ENCODE results near the gene ATRIP.

The ATRIP gene

DNA sequence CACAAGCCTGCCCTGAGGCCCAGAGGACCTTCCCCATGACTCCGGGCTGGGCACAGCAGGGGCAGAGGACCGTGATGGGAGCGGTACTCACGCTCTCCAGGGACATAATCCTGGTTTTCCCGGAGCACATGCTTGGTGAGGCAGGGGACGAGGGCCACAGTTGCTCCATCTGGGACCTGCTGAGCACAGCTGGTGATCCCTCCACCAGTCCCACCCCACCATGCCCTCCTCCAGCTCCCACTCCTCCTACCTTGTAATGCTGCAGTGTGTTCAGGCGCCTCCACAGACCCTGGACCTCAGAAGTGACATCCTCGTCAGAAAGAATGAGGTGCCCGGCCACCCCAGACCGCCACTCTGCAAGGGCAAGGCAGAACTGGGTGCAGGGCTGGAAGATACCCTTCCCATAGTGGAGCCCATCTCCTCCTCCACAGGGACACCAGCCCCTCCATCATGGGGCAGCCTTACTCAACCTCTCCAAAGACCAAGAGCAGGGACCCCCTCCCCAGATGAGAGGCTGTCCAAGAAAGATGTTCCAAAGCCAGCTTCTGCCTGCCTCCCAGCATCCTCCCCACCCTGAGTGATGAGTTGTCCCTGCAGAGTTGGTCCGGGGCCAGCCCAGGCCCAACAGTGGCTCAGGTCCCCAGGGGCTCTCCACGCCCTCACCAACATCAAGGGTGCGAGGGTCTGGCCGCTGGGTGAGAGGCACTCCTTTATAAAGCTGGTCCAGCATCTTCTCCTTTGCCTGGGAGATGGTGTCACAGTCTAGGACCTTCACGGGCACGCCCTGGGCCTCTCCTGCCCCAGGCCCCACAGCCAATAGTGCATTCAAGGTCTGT lies 36.1 kb upstream of the ATRIP start:
- no peak for DNase-seq (ENCODE audit: low read depth)

DNA sequence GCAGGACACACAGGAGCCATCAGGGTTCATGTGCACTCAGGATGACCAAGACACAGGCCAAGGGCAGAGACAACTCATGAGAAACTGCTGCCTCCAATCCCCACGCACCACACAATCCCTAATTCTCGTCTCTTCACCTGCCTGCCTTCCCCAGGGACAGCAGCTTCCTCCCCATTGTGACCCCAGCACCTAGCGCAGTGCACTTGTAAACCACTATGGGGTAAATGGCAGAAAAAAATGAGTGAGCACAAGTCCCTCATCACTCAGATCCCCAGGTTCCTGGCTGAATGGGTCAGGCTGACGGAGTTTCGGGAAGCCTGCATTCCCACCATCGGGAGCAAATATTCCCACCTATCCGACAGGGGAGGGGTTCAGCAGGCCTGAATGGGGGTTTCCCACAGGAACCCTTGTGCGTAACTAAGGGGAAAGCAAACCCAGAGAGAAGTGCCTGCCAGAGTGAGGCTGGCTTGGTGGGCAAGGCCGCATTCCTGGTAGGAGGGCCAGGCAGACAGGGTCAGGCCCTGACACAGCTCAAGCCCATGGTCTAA lies 35.4 kb upstream of the ATRIP start:
- no peak for DNase-seq (ENCODE audit: low read depth)

DNA sequence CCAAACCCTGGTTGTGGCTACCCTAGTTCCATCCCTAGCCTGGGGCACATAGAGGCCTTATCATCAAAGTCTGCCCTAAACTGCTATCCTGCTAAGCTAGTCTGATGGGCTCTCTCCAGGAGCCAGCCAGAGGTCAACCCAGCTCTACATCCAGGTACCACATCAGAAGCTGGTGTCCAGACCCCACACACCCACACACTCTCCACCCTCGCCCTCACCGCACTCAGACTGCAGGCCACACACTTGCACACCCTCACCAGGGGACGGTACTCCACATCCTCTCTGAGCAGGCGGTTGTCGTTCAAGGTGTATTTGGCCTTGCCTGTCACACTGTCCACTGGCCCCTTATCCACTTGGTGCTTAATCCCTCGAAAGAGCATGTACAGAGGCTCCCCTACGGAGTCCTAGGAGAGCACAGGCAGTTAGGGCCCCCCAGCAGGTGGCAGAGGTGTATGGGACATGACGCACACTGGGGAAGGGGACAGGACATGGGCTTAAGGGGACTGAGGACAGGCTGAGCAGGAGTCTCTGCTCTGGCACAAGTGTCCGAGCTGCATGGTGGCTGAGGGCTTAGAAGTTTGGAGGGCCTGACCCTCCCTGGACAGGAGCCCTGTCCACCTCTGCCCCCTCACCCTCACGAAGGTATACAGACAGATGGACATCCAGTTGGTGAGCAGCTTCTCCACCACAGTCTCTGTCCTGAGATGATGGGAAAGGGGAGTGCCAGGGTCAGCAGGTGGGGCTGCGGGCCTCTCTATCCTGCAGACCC lies 34.7 kb upstream of the ATRIP start:
- DNase-seq (ENCODE audit: low read depth), result no peak

DNA sequence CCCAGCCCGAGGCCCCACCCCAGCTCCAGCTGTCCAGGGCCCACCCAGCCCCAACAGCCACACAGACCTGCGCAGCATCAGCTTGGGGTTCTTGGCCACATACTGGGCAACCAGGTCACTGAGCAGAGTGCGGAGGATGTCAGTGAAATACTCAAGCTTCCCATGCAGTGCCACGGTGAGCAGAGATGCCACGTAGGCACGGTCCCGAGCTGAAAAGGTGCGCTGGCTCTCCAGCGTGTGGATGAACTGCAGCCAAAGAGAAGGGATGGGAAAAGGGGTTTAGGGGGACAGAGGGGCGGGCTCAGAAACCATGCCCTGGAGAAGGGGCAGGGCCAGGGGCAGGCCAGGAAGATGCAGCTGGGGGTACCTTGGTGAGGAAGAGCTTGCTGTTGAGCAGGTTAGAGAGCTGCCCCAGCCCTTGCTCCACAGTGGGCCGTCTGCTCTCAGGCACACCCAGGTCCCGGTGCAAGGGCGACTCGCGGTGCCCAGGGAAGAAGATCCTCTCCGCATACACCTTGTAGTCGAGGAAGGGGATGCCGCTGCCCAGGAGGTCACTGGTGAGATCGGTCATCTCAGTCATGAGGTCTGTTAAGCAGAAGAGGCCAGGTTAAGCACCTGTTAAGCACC lies 34.0 kb upstream of the ATRIP start:
- DNase-seq (ENCODE audit: low read depth), result no peak

DNA sequence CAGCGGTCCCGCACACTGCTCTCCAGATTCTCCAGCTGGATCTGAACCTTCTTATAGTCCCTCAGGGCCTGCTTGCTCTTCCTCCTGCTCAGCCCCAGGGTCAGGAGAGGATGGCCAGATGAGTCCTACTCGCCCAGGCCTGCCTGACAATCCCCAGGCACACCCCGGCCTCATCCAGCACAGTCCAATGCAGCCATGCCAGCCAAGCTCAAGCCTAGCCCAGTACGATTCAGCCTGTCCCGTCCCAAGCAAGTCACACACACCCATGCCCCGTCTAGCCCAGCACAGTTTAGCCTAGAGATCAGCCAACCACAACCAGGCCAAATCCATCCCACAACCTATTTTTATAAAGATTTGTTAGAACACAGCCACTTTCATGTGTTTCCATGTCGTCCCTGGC lies 33.5 kb upstream of the ATRIP start:
- DNase-seq (ENCODE audit: low read depth), result no peak

DNA sequence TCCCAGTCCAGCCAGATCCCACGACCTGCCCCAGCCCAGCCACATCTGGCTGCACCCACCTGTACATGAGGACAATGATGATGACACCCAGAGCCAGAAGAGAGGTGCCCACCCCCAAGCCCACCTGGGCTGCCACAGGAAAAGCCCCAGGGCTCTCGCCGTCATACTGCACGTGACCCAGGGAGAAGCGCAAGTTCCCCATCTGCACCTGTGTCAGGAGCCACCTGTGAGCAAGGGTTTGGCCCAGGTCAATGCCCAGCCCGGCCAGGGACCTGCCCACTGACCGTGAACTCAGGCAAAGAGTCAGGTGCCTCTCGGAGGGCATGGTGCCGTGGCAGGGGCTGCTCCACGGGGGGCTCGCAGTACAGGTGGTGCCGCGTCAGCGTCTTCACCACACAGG lies 32.9 kb upstream of the ATRIP start:
- DNase-seq (ENCODE audit: low read depth), result no peak

DNA sequence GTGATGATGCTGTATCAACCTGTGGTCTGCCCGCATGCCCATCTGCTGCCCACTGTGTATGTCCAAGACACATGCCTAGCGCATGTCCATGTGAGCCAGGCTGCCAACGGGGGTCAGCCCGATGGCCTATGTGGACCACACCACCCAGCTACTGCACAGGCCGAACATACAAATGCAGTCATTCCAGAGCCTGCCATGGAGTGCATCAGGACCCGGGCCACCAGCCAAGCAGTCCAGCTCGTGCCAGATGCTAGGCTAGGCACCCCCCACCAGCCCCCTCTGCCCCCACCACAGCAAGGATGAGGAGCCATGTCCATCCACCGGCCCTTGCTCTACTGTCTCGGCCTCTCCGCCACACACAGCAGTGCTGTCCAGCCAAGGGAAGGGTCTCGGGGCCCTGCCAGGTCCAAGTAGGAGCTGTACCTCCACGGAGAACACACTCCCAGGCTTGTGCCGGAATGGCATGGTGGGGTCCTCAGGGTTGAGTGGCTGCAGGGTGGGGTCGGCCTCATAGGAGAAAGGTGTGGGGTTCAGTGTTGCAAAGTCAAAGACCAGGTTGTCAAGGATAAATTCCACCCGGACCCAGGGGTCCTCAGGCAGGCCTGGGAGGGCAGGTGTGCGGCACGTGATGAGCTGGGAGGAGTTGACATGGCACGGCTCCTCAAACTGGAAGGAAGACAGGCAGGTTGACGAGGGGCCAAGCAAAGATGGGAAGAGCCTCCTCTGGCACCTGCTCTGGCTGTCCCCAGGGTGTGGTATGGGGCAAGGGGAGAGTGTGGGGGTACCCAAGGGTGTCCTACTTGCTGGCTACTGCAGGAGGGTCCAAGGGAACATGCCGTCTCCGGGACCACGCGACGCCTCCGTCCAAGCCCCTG lies 31.9 kb upstream of the ATRIP start:
- no peak for DNase-seq (ENCODE audit: low read depth)

DNA sequence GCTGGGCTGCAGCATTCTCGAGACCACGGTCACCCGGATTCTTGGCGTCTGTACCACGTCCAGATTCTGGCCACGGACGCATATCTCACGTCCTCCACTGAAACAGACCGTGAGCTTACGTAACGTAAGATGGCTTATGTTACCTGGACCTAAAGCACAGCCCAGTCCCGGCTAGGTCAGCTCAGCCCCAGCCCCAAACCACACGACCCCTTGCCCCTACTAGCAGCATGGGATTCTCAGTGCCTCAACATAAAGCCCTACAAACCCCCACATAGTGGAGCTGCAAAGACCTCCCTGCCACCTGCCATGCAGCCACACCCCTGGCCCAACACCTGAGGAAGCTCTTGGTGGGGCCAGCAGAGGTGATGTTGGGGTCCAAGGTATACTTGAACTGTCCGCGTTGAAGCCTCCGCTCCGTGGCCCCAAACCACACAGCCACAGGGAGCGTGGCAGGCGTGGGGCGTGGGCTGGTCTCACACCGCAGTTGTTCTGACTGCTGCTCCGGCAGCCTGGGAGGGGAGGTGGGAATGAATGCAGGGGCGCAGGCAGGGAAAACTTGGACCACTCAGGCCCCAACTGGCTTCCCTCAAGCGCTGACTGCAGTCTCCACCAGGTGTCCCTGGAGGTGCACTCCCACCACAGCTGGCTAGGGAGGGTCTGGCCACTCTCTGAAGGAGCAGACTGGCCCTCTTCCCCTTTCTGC lies 31.1 kb upstream of the ATRIP start:
- DNase-seq (ENCODE audit: low read depth), result no peak

DNA sequence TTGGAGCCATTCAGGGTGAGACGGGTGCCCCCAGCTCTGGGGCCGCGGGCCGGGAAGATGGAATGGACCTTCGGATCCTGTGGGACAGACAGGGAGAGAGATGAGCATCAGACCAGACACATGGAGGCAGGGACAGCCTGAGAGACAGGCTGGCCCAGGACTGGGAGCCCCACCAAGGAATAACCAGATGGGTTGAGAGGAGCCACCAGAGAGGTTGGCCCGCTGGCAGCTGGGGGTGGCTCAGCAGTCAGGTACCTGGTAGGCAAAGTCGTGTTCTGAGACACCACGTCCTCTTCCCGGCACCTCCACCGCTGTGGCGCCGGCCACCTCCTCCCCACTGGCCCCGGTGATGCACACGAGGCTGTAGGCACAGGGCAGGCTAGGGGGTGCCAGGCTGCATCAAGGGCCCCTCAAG lies 30.4 kb upstream of the ATRIP start:
- DNase-seq (ENCODE audit: low read depth), result no peak

DNA sequence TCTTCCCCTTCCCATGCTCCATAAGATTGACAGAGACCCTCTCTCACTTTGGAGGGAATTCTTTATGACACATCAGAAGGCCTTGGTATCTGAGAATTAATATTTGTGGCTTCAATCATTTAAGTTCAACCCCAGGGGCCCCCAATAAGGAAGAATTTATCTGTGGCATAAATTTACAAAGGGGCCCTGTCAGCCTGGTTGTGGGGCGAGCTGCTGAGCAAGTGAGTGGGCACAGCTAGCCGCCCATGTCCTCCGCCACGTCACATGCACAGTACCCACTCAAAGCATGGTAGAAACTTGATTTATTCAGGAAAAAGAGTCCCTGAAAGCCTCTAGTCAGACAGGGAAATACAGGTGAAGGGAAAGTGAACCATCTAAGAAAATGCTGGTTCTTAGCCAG lies 30.0 kb upstream of the ATRIP start:
- no peak for DNase-seq (ENCODE audit: low read depth)

DNA sequence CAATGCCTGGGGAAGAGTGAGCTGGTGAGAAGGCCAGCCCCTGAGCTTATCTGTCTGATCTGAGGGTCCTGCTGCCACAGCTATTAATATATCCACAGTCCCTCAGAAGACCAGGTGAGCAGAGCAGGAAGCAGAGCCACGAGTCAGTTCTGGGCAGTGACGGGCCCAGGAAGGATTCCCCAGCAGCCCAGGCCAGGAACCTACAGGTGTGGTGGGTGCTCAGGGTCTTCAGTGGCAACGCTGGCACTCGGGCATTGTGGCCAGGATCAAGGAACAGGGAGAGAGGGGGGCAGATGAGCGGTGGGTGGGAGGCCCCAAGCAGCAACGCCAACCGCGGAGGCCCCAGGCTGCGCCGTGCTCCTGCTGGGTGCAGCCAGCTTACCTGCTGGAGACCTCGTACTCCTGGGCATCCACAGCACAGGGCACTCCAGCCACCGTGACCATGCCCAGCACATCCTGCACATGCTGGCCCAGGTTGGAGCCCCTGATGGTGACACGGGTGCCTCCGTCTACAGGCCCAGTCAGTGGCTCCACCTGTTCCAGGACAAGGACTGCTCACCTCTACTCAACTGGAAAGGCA lies 28.9 kb upstream of the ATRIP start:
- DNase-seq (ENCODE audit: low read depth), result no peak

DNA sequence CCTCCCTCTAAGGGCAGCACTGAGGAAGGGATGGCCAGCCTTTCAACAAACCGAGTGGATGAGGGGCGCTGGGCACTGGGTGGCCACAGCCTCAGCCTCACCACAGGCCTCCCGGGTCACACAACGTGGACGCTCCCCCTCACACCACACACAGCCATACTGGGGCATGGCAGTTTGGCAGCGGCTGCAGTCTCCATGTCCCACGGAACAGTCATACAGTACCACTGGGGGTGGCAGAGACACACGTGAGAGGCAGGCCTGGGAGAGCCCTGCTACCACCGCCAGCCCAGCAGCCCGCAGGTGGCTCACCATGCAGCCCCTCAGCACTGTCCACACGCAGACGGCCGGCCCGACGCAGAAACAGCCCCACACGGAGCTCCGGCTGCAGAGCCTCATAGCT lies 28.4 kb upstream of the ATRIP start:
- DNase-seq (ENCODE audit: low read depth), result no peak

DNA sequence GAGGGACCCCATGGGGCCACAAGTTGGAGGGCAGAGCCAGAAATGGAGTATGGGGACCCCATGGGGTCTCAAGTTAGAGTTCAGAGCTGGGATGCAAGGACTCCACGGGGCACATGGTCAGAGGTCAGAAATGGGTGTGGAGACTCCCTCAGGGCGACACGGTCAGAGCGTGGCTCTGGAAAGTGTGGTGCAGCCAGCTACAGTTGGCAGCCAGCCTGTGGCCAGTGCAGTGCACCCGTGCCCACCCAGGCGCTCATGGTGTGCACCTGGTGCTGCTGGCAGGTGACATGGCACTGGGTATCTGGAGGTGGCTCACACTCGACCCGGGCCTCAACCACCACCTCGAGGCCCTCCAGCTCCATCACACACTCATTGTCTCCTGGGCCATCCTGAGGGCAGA lies 27.9 kb upstream of the ATRIP start:
- DNase-seq (ENCODE audit: low read depth), result no peak

DNA sequence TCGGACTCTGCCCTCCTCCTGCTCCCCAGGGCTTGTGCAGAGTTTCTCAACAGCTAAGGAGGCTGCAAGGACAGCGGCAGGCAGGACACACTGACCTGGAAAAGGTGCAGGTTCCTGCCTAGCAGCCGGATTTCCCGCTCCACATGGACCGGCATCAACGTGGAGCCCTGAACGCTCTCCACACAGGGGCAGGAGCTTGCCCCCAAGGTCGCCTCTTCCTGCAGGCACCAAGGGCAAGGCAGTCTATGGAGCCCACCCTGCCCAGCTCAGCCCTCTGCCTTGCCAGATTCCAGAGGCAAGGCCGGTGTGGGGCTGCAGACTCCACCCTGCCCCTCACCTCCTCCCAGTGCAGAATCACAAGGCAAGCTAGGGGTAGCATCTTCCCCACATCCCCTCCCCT lies 27.4 kb upstream of the ATRIP start:
- DNase-seq (ENCODE audit: low read depth), result no peak

DNA sequence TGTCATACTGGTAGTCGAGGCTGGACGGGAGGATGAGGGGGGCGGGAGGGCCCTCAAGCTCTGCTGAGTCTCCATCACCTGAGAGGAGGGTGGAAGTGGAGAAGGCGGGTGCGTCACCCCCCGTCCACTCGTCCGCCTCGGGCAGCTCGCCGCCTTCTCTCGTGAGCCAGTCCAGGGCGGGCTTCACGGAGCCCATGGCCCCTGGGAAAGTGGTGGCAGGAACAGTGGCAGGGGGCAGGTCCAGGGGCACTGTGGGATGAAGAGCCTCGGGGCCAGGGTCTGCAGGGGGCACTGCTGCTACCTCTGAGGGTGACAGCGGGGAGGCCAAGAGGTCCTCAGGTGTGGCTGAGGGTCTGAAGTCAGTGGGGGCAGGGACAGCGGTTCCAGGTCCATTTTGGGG lies 26.9 kb upstream of the ATRIP start:
- DNase-seq (ENCODE audit: low read depth), result no peak

DNA sequence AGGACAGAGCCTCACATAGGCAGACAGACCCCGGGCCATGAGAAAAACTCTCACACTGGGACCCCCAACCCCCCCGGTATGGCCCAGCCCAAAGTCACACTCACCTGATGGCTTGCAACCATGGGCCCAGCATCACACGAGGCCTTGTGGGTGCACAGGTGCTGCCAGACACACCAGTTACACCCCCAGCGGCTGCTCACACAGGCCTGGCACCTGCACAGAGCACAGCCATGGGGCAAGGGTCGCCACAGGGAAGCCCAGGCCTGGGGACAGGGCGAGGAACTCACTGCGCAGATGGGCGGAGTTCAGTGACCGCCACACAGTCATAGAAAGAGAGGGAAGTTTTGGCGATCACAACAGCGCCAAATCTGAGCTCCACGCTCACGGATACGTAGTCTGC lies 26.0 kb upstream of the ATRIP start:
- no peak for DNase-seq (ENCODE audit: low read depth)

DNA sequence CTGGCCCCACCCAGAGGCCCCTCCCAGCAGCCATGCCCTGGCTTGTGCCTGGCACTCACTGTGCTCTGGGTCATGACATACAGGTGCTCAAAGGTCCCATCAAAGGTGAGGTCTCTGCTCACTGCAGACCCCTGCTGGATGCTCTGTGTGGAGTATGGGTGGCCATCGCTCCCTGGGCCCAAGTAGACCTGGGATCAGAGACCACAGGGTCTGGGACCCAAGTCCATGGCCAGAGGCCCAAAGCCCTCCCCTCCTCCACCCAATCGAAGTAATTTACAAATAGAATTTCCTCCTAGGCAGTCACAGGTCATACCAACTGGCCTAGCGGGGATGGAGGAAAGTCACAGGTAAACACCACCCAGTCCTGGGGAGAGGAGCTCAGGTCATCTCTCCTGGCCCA lies 24.3 kb upstream of the ATRIP start:
- DNase-seq (ENCODE audit: low read depth), result no peak

DNA sequence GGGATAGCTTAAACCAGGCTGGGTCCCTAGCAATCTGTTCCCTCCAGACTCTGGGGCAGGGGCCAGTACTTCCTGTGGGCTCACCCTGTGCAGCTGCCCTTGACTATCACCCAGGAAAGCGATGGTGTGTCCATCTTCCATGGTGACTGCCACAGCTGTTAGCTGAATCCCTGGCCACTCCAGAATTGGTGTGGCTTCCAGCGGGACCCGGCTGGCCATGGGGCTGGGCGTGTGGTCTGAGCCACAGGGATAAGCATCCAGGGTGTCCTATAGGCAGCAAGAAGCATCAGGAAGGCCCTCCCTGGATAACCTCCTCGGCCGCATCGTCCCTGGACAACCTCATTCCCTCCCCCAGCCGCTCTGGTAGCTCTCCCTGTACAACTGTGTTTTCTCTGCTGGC lies 23.9 kb upstream of the ATRIP start:
- DNase-seq (ENCODE audit: low read depth), result no peak

DNA sequence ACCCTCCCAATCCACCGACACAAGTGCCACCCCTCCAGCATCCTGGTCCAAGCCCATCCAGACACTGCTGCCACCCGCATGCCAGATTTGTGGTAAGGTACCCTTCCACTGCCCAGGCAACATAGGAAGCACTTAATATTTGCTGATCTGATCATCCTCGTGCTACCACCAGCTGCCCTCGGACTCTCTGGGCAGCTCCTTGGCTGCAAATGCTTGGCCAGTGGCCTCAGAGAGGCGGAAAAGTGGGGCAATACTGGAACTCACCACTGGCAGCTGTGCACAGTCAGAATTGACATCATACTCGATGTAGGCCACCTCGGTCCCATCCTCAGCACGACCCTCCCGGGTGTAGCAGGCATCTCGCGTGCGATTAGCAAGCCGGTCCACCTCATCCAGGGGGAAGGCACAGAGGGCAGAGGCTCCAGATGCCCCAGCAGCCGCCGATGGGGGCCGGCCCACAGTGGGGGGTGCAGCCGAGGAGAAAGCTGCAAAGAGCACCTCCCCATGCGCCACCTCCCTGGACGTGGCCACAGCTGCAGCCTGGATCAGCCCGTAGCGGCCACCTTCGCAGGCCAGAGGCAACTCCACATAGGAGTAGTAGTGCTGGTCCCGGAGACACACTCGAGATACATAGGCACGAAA lies 23.2 kb upstream of the ATRIP start:
- no peak for DNase-seq (ENCODE audit: low read depth)
